Activated naive CD4-positive, alpha-beta T cell treated with anti-CD3 and anti-CD28 coated beads for 36 hours (primary cell): ENCODE data around the gene TIAM2. TPM values are rescaled to one million over a fixed set of nuclear protein-coding genes. Genes with fewer than 3 reads are reported as not detected.

ENCODE experiments used
- CTCF ChIA-PET: fragments of 350-600 bp; sonication (Branson Sonifier 250); formaldehyde crosslinking; loops from one replicate; lab custom pipeline; 2021; ENCODE audit warnings: antibody characterized with exemption; lab: Charles Lee
- DNase-seq: peaks from one replicate; pipeline ENCODE4 v3.0.0-alpha.2; 2020
- H3K27ac Mint-ChIP-seq: one replicate; pipeline ENCODE4 v1.8.0; 2021; ENCODE audit warnings: mild to moderate bottlenecking, mixed read lengths
- H3K27me3 Mint-ChIP-seq: one replicate; pipeline ENCODE4 v1.8.0; 2021; ENCODE audit warnings: low read depth, mixed read lengths
- H3K36me3 Mint-ChIP-seq: one replicate; pipeline ENCODE4 v1.8.0; 2021; ENCODE audit warnings: low read depth, mixed read lengths
- H3K4me1 Mint-ChIP-seq: one replicate; pipeline ENCODE4 v1.8.0; 2021; ENCODE audit warnings: low read depth, mixed read lengths
- H3K4me3 Mint-ChIP-seq: one replicate; pipeline ENCODE4 v1.8.0; 2021; ENCODE audit warnings: mild to moderate bottlenecking, moderate library complexity, mixed read lengths
- H3K9me3 Mint-ChIP-seq: one replicate; pipeline ENCODE4 v1.8.0; 2021; ENCODE audit warnings: mixed read lengths
- intact Hi-C: fragments of 100-400 bp; cut with micrococcal nuclease; formaldehyde crosslinking; loops from one replicate; pipeline ENCODE4 v1.15.1; 2023
- total RNA-seq, 2 experiments: library from RNA; stranded (reverse); gene quantifications; one replicate each; pipeline ENCODE4 v1.2.3, GENCODE V29; 2021

Gene TIAM2
- total RNA-seq, 2 experiments from 2014 or later, result 1.6 to 3.0 TPM

GRCh38 chr6:155036907-155037306 lies 41.8 kb downstream of the TIAM2 start:
- no peaks in the 10 kb centered on the region for H3K9me3 Mint-ChIP-seq

GRCh38 chr6:155038104-155038503 lies 43.0 kb downstream of the TIAM2 start:
- Mint-ChIP-seq H3K4me1 (no peaks in the 10 kb centered on the region), H3K4me3 (no peak overlapping the region), H3K9me3 (no peaks in the 10 kb centered on the region), H3K36me3 (no peaks in the 10 kb centered on the region), H3K27me3 (peaks cover 5% of the 10 kb centered on the region), H3K27ac (no peak overlapping the region)
- no peak for DNase-seq
- intact Hi-C loops, result no loop called here
- CTCF ChIA-PET, result no interaction called here

More at GRCh38 chr6:155036907-155037306, 41.8 kb downstream of the TIAM2 start:
- H3K27ac Mint-ChIP-seq, result no peak overlapping the region
- no peaks in the 10 kb centered on the region for H3K36me3 Mint-ChIP-seq
- peaks cover 7% of the 10 kb centered on the region for H3K27me3 Mint-ChIP-seq
- intact Hi-C loops, result no loop called here
- H3K4me1 Mint-ChIP-seq, result no peaks in the 10 kb centered on the region
- no peak for DNase-seq
- H3K4me3 Mint-ChIP-seq, result no peak overlapping the region
- CTCF ChIA-PET, result no interaction called here

GRCh38 chr6:155038527-155038926 lies 43.4 kb downstream of the TIAM2 start:
- CTCF ChIA-PET, result no interaction called here
- Mint-ChIP-seq H3K36me3 (no peaks in the 10 kb centered on the region), H3K4me1 (no peaks in the 10 kb centered on the region), H3K4me3 (no peak overlapping the region), H3K27ac (no peak overlapping the region), H3K9me3 (no peaks in the 10 kb centered on the region), H3K27me3 (peaks cover 5% of the 10 kb centered on the region)
- intact Hi-C loops, result no loop called here
- no peak for DNase-seq

- DNase-seq, result no peak
- H3K36me3 Mint-ChIP-seq, result no peaks in the 10 kb centered on the region
- no peak overlapping the region for H3K4me3 Mint-ChIP-seq
- H3K9me3 Mint-ChIP-seq, result no peaks in the 10 kb centered on the region
- peaks cover 5% of the 10 kb centered on the region for H3K27me3 Mint-ChIP-seq
- intact Hi-C loops, result no loop called here
- no peak overlapping the region for H3K27ac Mint-ChIP-seq
- CTCF ChIA-PET, result interaction anchor here (0.6 kb wide), 1 partner anchor 872 kb away, joined by 3 read pairs; no protein-coding TSS in a partner anchor
- H3K4me1 Mint-ChIP-seq, result no peaks in the 10 kb centered on the region
Observed at GRCh38 chr6:155039618-155040017, 44.5 kb downstream of the TIAM2 start.

GRCh38 chr6:155040154-155040553 lies 45.0 kb downstream of the TIAM2 start:
- no peak overlapping the region for H3K27ac Mint-ChIP-seq
- H3K9me3 Mint-ChIP-seq, result no peaks in the 10 kb centered on the region
- peaks cover 4% of the 10 kb centered on the region for H3K27me3 Mint-ChIP-seq
- no peaks in the 10 kb centered on the region for H3K4me1 Mint-ChIP-seq
- no peak for DNase-seq
- no peak overlapping the region for H3K4me3 Mint-ChIP-seq
- CTCF ChIA-PET, result interaction anchor here (0.6 to 0.7 kb wide), 2 partner anchors 89 to 872 kb away, joined by 3 read pairs; no protein-coding TSS in a partner anchor
- intact Hi-C loops, result no loop called here
- no peaks in the 10 kb centered on the region for H3K36me3 Mint-ChIP-seq

- CTCF ChIA-PET, result interaction anchor here (0.6 to 0.7 kb wide), 2 partner anchors 90 to 303 kb away, joined by 3 to 5 read pairs; no protein-coding TSS in a partner anchor
- H3K36me3 Mint-ChIP-seq, result no peaks in the 10 kb centered on the region
- H3K9me3 Mint-ChIP-seq, result no peaks in the 10 kb centered on the region
Observed at GRCh38 chr6:155040901-155041650, 46.0 kb downstream of the TIAM2 start.

GRCh38 chr6:155041741-155042279 lies 46.7 kb downstream of the TIAM2 start:
- no peak overlapping the region for H3K4me3 Mint-ChIP-seq
- no peak overlapping the region for H3K27ac Mint-ChIP-seq
- H3K27me3 Mint-ChIP-seq, result peaks cover 5% of the 10 kb centered on the region
- DNase-seq, result no peak
- H3K4me1 Mint-ChIP-seq, result no peaks in the 10 kb centered on the region
- H3K36me3 Mint-ChIP-seq, result no peaks in the 10 kb centered on the region
- no peaks in the 10 kb centered on the region for H3K9me3 Mint-ChIP-seq
- CTCF ChIA-PET, result interaction anchor here (0.6 kb wide), 1 partner anchor 303 kb away, joined by 5 read pairs; no protein-coding TSS in a partner anchor
- intact Hi-C loops, result no loop called here

More at GRCh38 chr6:155040901-155041650, 46.0 kb downstream of the TIAM2 start:
- Mint-ChIP-seq H3K27me3 (peaks cover 2% of the 10 kb centered on the region), H3K4me3 (no peak overlapping the region), H3K4me1 (no peaks in the 10 kb centered on the region), H3K27ac (no peak overlapping the region)
- intact Hi-C loops, result no loop called here
- no peak for DNase-seq

GRCh38 chr6:155042983-155043382 lies 47.9 kb downstream of the TIAM2 start:
- CTCF ChIA-PET, result interaction anchor here (0.5 kb wide), 1 partner anchor 166 kb away, joined by 4 read pairs; no protein-coding TSS in a partner anchor
- Mint-ChIP-seq H3K27ac (no peak overlapping the region), H3K36me3 (no peaks in the 10 kb centered on the region), H3K9me3 (no peaks in the 10 kb centered on the region), H3K4me3 (no peak overlapping the region), H3K27me3 (peaks cover 7% of the 10 kb centered on the region), H3K4me1 (no peaks in the 10 kb centered on the region)
- no peak for DNase-seq
- intact Hi-C loops, result no loop called here

- no peak overlapping the region for H3K27ac Mint-ChIP-seq
- DNase-seq, result no peak
- no peaks in the 10 kb centered on the region for H3K36me3 Mint-ChIP-seq
- CTCF ChIA-PET, result no interaction called here
- intact Hi-C loops, result no loop called here
- H3K27me3 Mint-ChIP-seq, result peaks cover 10% of the 10 kb centered on the region
- no peak overlapping the region for H3K4me3 Mint-ChIP-seq
- no peaks in the 10 kb centered on the region for H3K9me3 Mint-ChIP-seq
- peaks cover 15% of the 10 kb centered on the region for H3K4me1 Mint-ChIP-seq
Observed at GRCh38 chr6:155045561-155046404, 50.7 kb downstream of the TIAM2 start.

- Mint-ChIP-seq H3K4me3 (no peak overlapping the region), H3K27me3 (peaks cover 10% of the 10 kb centered on the region), H3K9me3 (no peaks in the 10 kb centered on the region), H3K36me3 (no peaks in the 10 kb centered on the region), H3K27ac (no peak overlapping the region), H3K4me1 (peaks cover 25% of the 10 kb centered on the region)
- CTCF ChIA-PET, result no interaction called here
- DNase-seq, result no peak
- intact Hi-C loops, result no loop called here
Observed at GRCh38 chr6:155047523-155047922, 52.4 kb downstream of the TIAM2 start.

- CTCF ChIA-PET, result interaction anchor here (0.9 to 1.1 kb wide), 2 partner anchors 72 to 225 kb away, joined by 3 read pairs; no protein-coding TSS in a partner anchor
- intact Hi-C loops, result loop anchor here (1.0 to 2.0 kb wide), 6 partner anchors 104 to 444 kb away; partner anchors contain the start of gene TFB1M
Observed at GRCh38 chr6:155050311-155050710, 55.2 kb downstream of the TIAM2 start.

More at GRCh38 chr6:155050311-155050710, 55.2 kb downstream of the TIAM2 start:
- peak; percentile 63 for DNase-seq
- Mint-ChIP-seq H3K27ac (peak overlapping the region; percentile 79), H3K4me3 (no peak overlapping the region), H3K36me3 (no peaks in the 10 kb centered on the region), H3K4me1 (peaks cover 25% of the 10 kb centered on the region), H3K9me3 (no peaks in the 10 kb centered on the region), H3K27me3 (peaks cover 8% of the 10 kb centered on the region)
